HEK293T (cell line): ENCODE measurements around the gene SLC25A23.
A peak's percentile ranks its signal among the peaks of the same experiment; 100 is the strongest.

ENCODE experiments used
- CTCF ChIA-PET: fragments of 350-600 bp; formaldehyde crosslinking; extraction: SDS; loops from one replicate; lab custom pipeline; 2021; ENCODE audit warnings: antibody characterized with exemption, inconsistent platforms; lab: Yijun Ruan, JAX
- POLR2A ChIA-PET: fragments of 350-600 bp; formaldehyde crosslinking; extraction: SDS; loops from one replicate; lab custom pipeline; 2020; ENCODE audit warnings: antibody characterized with exemption, inconsistent platforms; lab: Yijun Ruan, JAX
- DNase-seq: peaks from one replicate; pipeline ENCODE4 v3.0.0; 2012; ENCODE audit warnings: mixed read lengths; ENCODE audit errors: extremely low spot score
- ARNT ChIP-seq: fragments of 450-650 bp; IDR thresholded peaks from 2 replicates; pipeline ENCODE4 v1.6.1; 2017; ENCODE audit warnings: mild to moderate bottlenecking
- BHLHE40 ChIP-seq: fragments of 450-650 bp; IDR thresholded peaks from 2 replicates; pipeline ENCODE4 v1.6.1; 2016; ENCODE audit warnings: mild to moderate bottlenecking, moderate library complexity, borderline replicate concordance
- CTBP1 ChIP-seq: fragments of 450-650 bp; IDR thresholded peaks from 2 replicates; pipeline ENCODE4 v1.6.1; 2016; ENCODE audit warnings: borderline replicate concordance
- ELF4 ChIP-seq: fragments of 450-650 bp; IDR thresholded peaks from 2 replicates; pipeline ENCODE4 v1.6.1; 2017; ENCODE audit warnings: antibody characterized with exemption
- FOXA1 ChIP-seq: fragments of 450-650 bp; IDR thresholded peaks from 2 replicates; pipeline ENCODE4 v1.6.1; 2016; ENCODE audit warnings: mild to moderate bottlenecking
- FOXK2 ChIP-seq: fragments of 450-650 bp; IDR thresholded peaks from 2 replicates; pipeline ENCODE4 v1.6.1; 2016; ENCODE audit warnings: mild to moderate bottlenecking
- FOXM1 ChIP-seq: fragments of 450-650 bp; IDR thresholded peaks from 2 replicates; pipeline ENCODE4 v1.6.1; 2017; ENCODE audit warnings: mild to moderate bottlenecking, borderline replicate concordance
- HDGF ChIP-seq: fragments of 450-650 bp; IDR thresholded peaks from 2 replicates; pipeline ENCODE4 v1.6.1; 2017; ENCODE audit warnings: antibody characterized with exemption, borderline replicate concordance
- L3MBTL2 ChIP-seq: fragments of 450-650 bp; conservative IDR thresholded peaks from 2 replicates; pipeline ENCODE4 v1.6.1; 2016; ENCODE audit warnings: mild to moderate bottlenecking
- LEF1 ChIP-seq: fragments of 450-650 bp; IDR thresholded peaks from 2 replicates; pipeline ENCODE4 v1.6.1; 2017; ENCODE audit warnings: mild to moderate bottlenecking, borderline replicate concordance
- NFRKB ChIP-seq: fragments of 450-650 bp; IDR thresholded peaks from 2 replicates; pipeline ENCODE4 v1.6.1; 2016; ENCODE audit warnings: mild to moderate bottlenecking, moderate library complexity
- PKNOX1 ChIP-seq: fragments of 450-650 bp; IDR thresholded peaks from 2 replicates; pipeline ENCODE4 v1.6.1; 2016
- SP1 ChIP-seq: fragments of 450-650 bp; IDR thresholded peaks from 2 replicates; pipeline ENCODE4 v1.6.1; 2017
- SUZ12 ChIP-seq: fragments of 450-650 bp; IDR thresholded peaks from 2 replicates; pipeline ENCODE4 v1.6.1; 2016; ENCODE audit warnings: mild to moderate bottlenecking
- TARDBP ChIP-seq: fragments of 450-650 bp; IDR thresholded peaks from 2 replicates; pipeline ENCODE4 v1.6.1; 2016
- ZNF384 ChIP-seq: fragments of 450-650 bp; IDR thresholded peaks from 2 replicates; pipeline ENCODE4 v1.6.1; 2016

The SLC25A23 gene

GRCh38 chr19:6424939-6425731 is 34.5 kb downstream of the SLC25A23 start:
- peak; percentile 95 for DNase-seq
- ChIA-PET CTCF (no interaction called here), POLR2A (interaction anchor here (0.7 to 2.4 kb wide), 16 partner anchors 9 to 96 kb away, joined by 3 to 14 read pairs (median 4); partner anchors contain the start of genes ALKBH7, CLPP, GTF2F1 and SLC25A23)

DNA sequence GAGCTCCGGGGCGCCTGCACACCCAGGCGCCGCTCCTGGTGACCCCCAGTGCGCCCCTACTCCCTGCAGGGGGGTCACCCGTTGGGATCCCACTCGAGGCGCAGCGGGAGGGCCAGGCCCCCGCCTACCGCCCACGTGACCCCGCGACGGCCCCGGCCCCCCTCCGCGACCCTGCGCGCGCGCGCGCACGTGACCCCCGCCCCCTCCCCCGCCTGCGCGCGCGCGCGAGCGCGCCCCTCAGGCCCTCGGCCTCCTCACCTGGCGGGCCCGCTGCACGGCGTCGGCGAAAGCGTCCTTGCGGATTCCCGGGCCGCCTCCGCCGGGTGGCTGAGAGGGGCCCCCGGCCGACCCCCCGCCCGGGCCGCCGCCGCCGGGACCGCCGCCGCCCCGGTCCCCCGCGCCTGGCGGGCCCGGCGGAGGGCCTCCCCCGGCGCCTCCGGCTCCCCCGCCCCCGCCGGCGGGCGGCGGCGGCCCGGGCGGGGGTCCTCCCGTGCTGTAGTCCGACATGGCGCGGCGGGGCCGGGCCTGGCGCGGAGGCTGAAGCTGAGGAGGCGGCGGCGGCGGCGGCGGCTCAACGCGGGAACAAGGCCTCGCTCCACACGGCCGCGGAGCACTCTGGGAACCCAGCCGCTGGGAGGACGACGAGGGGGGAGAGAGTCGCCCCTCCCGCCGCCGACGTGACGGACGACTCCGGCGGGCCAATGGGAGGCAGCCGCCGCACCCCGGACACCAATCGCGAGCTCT is 35.2 kb downstream of the SLC25A23 start, which contains the start of gene KHSRP:
Gene KHSRP, minus strand, starts transcription at position 617 of the 744 bp plus-strand sequence. Its CDS starts 110 bp downstream, at position 507.
- ChIA-PET CTCF (interaction anchor here (0.5 kb wide), 1 partner anchor 15 kb away, joined by 5 read pairs; no protein-coding TSS in a partner anchor), POLR2A (interaction anchor here (0.5 to 2.4 kb wide), 18 partner anchors 9 to 556 kb away, joined by 3 to 14 read pairs (median 4); partner anchors contain the start of genes ALKBH7, CLPP, GTF2F1 and SLC25A23)
- TF ChIP-seq ELF4: no peak
- TF ChIP-seq LEF1: no peak
- TF ChIP-seq ARNT: no peak
- peak; percentile 68; the same call in 1 of the 2 replicates for TF ChIP-seq FOXM1
- no peak for TF ChIP-seq FOXA1
- TF ChIP-seq L3MBTL2: no peak
- TF ChIP-seq BHLHE40: no peak
- TF ChIP-seq PKNOX1: no peak
- no peak for DNase-seq

More at GRCh38 chr19:6424939-6425731, 34.5 kb downstream of the SLC25A23 start:
- TF ChIP-seq ZNF384 (no peak), BHLHE40 (no peak), LEF1 (peak; percentile 37; the same call in 1 of the 2 replicates), PKNOX1 (peak; percentile 100), FOXM1 (no peak; the same call in 1 of the 2 replicates), ELF4 (no peak; the same call in 1 of the 2 replicates), SP1 (peak; percentile 50), TARDBP (no peak), CTBP1 (no peak), FOXK2 (no peak), L3MBTL2 (peak; percentile 100), ARNT (no peak)

- TF ChIP-seq ELF4: no peak
- no peak for TF ChIP-seq LEF1
- no peak for TF ChIP-seq L3MBTL2
- no peak for TF ChIP-seq ARNT
- no peak for TF ChIP-seq TARDBP
- TF ChIP-seq FOXM1: no peak
- no peak for TF ChIP-seq SUZ12
- TF ChIP-seq HDGF: no peak
- no peak for TF ChIP-seq FOXK2
- peak; percentile 53 for DNase-seq
- ChIA-PET CTCF (interaction anchor here (0.5 kb wide), 1 partner anchor 14 kb away, joined by 5 read pairs; no protein-coding TSS in a partner anchor), POLR2A (interaction anchor here (0.5 to 2.4 kb wide), 3 partner anchors 30 to 555 kb away, joined by 3 to 14 read pairs (median 4); partner anchors contain the start of gene ALKBH7)
Observed at GRCh38 chr19:6423499-6424194, 35.9 kb downstream of the SLC25A23 start.

DNA sequence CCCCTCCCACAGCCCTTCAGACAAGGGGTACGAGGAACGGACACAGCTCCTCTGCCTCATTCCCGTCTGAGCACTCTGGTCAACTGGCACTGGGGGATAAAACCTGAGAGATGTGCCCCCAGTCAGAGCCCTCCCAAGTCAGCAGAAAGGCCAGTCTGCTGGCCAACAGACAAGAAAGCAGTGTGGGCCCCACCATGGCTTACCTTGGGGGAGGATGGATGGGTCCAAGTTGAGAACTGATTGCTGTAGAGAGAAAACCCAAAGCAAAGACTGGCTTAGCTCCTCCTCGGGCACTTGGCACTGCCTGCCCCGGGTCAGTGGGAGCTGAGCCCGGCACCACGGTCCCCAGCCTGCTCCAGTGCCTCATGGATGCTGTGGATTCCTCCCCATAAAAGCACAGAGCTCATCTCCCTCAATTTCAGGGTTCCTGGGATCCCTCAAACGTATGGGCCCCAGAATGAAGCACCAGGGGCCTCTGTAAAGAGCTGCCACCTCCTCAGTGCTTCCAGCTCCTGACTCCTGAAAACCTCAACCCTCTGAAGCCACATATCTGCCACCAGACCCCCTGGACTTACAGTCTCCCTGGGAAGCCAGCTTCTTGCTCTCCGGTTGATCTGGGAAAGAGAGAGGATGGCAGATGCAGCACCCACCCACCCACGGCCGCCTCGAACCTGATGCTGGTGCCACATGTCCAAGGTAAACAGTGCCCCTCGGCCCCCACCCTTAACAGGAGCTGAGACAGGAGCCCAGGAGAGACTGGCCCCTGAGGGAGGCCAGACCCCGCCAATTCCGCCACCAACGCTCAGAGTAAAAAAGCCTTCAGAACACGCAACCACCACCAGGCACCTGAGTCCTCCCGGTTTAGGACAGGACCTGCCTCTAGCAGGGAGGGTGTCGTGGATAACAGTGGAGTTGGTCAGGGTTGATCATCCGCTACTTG is 38.2 kb downstream of the SLC25A23 start:
- no peak for DNase-seq
- CTCF ChIA-PET: no interaction called here
- POLR2A ChIA-PET: interaction anchor here (0.6 kb wide), 1 partner anchor 12 kb away, joined by 3 read pairs; no protein-coding TSS in a partner anchor
- no peak for TF ChIP-seq CTBP1
- TF ChIP-seq FOXA1: no peak
- no peak for TF ChIP-seq ARNT
- TF ChIP-seq ZNF384: no peak
- TF ChIP-seq PKNOX1: no peak
- no peak for TF ChIP-seq L3MBTL2
- TF ChIP-seq FOXK2: no peak
- TF ChIP-seq HDGF: no peak
- TF ChIP-seq SP1: no peak
- no peak for TF ChIP-seq BHLHE40

DNA sequence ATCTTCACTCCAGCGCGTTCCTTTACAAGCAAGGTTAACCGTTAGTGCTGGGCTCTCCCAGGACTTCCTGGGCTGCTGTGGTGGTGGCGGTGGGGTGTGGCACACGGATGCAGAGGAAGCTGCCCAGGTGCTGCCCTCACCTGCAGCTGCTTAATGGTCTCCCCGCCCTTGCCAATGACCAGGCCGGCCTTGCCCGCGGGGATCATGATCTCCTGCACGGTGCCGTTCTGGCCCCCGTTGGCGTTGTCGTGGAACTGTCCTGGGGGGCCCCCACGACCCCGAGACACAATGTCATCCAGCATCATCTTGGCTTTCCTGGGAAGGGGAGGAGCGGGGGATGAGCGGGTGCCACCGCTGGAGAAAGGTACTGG is 41.0 kb downstream of the SLC25A23 start:
- ChIA-PET POLR2A (no interaction called here), CTCF (no interaction called here)
- TF ChIP-seq SP1 (no peak), ELF4 (no peak), FOXA1 (no peak), CTBP1 (no peak), L3MBTL2 (no peak), FOXK2 (no peak), TARDBP (no peak), ARNT (no peak), ZNF384 (no peak), FOXM1 (no peak), PKNOX1 (no peak), HDGF (no peak), NFRKB (no peak), LEF1 (no peak), SUZ12 (no peak), BHLHE40 (no peak)
- DNase-seq: no peak
